ENCODE measurements around the gene KRT7.
"Not testable (repeated sequence)": the region's sequence is repeated elsewhere in the genome, so short reads cannot be mapped to it uniquely, and the experiment has no call there.

The KRT7 gene

DNA sequence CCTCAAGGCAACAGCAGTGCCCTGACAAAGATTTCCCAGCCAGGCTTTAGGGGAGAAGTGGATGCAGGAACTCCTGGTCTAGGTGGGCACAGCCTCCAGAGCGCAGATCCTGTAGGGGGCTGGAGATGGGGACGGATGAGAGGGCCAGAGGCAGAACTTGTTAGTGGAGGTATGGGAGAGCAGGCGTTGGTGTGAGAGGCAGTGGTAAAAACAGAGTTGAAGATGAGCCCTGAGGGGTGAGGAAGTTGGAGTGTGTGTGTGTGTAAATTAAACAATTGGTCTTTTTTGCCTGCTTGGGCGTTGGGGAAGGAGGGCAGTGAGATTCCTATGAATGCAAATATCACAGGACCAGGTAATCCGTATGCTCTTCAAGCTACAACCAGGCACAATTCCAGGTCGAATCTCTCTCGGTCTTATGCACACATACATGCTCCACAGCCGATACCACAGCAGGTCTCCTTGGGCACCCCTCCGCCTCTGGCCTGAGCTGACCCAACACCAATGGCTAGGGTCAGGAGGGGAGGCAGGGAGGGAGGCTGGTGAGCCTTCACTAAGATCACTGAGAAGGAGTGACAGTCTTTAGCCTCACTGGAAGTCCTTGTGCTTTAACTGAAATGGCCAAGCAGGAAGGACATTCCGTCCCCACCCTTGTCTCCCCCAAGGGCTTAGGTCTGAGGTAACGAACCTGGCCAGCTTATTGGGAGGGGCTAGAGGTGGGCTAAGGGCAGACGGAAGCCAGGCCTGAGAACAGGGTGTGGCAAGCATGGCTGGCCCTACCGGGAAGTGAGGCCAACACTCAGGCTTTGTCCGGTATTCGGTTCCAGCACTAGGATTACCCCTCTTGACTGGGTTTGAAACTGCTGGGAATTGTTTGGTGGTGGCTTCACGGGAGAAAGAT lies 1.5 kb upstream of the KRT7 start:
- no peak for DNase-seq

- no peak for DNase-seq
These were observed 805 bp upstream of the KRT7 start for GRCh38 chr12:52232203-52232673.

GRCh38 chr12:52233462-52234207 lies 592 bp downstream of the KRT7 start:
- no peak for DNase-seq

DNA sequence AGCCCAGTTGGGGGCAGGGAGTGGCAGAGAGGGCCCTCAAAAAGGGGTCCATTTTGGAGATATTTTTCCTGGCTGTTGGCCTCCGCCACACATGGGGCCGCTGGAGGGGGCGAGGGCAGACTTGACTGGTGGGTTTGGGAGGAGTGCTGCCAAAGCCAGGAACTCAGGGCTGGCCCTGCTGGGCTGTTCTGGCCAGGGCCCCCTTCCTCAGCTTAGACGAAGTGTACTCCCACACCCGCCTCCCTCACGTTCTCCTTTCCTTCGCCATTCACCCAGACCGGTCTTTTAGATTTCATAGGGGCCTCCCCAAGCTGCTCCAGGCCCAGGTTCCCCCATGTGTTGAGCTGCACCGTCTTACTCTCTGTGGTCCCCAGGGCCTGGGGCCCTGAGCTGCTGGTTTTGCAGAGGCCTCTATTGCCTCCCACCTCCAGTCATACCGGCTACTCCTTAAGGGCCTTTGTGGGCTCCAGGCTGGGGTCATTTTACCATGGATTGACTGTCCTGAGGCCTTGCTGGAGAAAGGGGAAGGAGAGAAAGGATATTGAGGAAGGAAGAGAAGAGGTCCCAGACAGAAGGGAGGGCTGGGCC lies 1.3 kb downstream of the KRT7 start:
- DNase-seq, result no peak

DNA sequence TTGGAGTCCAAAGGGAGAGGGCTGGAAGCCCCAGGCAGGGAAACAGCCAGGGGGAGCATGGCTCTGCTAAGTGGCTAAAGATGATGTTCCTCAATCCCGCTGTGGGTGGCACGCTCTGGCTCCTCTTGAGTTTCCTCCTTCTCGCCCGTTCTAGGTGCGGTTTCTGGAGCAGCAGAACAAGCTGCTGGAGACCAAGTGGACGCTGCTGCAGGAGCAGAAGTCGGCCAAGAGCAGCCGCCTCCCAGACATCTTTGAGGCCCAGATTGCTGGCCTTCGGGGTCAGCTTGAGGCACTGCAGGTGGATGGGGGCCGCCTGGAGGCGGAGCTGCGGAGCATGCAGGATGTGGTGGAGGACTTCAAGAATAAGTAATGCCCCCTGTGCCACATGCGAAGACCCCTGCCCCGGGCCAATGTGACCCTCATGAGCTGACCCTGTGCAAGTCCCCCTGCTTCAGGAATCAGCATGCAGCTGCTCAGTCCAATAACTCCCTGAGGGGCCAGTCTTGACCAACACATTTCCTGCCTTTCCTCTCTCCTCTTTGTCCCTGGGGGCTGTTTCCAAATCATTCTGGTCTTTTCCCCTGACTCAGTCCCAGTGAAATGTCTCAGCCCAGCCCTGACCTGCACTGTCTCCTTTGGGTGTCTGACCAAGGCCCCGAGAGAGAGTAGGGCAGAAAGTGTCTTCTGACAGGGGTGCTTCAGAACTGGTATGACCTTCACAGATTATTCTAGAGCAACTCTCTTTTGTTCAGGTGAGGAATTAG lies 2.1 kb downstream of the KRT7 start:
- no peak for DNase-seq

GRCh38 chr12:52235822-52236361 lies 2.8 kb downstream of the KRT7 start:
- no peak for DNase-seq

GRCh38 chr12:52236386-52237050 lies 3.5 kb downstream of the KRT7 start:
- no peak for DNase-seq

DNA sequence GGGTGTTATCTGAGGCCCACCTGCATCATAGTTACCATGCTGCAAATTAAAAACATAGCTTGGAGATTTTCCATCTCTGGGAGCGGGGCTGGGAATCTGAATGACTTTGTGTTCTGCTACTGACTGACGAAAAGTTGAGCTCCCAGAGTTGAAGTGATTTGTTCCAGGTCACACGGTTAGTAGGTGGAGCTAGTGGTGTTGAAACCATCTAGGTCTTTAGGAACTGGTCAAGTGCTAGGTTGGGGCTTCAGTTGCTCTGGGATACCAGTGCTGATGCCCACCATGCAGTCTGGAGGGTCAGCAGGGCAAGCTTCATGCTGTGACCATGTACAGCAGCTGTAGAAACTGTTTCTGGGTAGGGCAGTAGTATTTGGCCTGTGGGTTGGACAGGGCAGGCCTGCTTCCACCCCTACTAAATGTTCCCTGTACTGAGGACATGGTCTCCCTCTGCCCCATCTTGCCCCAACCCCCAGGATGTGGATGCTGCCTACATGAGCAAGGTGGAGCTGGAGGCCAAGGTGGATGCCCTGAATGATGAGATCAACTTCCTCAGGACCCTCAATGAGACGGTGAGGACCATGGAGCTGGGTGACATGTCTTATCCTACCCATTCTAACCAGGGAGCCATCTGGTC lies 5.3 kb downstream of the KRT7 start:
- no peak for DNase-seq

- no peak for DNase-seq
These were observed 6.0 kb downstream of the KRT7 start for GRCh38 chr12:52238916-52239646.

DNA sequence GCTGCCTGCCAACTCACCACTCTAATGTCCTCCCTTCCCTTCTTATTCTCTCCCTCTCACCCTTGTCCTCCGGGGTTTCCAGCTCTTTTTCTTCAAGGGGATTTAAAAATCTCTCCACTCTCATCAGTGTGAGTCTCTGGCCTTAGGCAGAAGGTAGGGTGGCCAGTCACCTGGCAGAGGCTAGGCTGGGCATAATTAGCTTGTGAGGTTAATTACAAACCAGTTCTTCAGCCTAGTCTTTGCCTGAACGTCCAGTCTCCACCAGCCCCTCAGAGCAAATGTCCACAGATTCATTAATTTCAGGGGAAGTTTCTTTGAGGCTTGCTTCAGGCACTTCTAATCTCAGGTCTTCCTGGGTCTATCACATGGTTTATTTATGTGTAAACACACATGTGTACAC lies 6.7 kb downstream of the KRT7 start:
- DNase-seq, result no peak

DNA sequence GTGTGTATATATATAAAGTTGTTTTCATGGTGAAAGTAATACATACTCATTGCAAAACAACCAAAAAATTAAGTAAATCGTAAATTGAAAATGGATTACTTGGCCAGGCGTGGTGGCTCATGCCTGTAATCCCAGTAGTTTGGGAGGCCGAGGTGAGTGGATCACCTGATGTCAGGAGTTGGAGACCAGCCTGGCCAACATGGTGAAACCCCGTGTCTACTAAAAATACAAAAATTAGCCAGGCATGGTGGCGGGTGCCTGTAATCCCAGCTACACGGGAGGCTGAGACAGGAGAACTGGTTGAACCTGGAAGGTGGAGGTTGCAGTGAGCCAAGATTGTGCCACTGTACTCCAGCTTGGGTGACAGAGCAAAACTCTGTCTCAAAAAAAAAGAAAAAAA lies 7.2 kb downstream of the KRT7 start:
- DNase-seq, result not testable (repeated sequence)

DNA sequence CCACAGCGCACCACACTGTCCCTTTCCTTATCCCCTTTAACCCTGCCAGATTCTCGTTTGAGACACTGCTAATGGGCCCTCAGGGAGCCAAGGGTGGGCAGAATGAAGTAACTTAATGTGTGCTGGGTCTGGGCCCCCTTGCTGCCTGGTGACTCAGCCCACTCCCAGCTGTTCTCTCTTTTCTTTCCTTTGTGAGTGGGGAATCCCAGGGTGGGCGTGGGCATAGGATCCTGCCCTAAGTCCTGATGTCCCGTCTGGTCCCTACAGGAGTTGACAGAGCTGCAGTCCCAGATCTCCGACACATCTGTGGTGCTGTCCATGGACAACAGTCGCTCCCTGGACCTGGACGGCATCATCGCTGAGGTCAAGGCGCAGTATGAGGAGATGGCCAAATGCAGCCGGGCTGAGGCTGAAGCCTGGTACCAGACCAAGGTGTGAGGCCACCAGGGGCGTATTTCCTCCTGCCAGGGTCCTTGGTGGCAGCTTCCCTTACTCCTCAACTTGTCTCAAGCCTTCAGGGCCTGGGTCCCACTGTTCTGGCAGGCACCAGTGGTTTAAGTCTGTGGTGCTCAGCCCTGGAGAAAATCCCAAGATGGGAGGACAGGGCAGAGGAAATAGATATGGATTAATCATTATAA lies 8.3 kb downstream of the KRT7 start:
- no peak for DNase-seq

- no peak for DNase-seq
These were observed 9.6 kb downstream of the KRT7 start for GRCh38 chr12:52242442-52243258.

DNA sequence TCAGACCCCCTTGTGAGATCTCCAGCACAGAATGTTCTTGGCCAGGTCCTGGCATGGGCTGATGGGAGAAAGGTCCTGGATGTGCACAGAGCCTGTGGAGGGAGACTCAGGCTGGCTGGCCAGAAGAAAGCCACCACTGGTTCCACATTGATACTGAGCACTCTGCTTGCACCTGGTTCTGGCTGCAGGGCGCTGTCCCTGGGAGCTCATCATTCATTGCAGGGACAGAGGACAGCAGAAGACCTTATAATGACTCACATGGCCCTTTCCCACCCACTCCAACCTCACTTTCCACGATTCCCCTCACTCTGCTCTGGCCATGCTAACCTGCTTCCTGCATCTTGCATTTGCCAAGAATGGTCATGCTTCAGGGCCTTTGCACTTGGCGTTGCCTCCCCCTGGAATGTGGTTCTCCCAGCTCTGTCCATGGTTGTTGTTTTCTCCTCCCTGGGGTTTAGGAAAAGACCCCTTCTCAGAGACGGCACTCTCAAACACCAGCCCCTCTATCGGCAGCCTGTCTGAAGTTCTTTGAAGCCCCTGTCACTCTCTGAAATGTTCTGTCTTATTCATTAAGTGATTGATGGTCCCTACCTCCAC lies 10.3 kb downstream of the KRT7 start:
- DNase-seq, result no peak

DNA sequence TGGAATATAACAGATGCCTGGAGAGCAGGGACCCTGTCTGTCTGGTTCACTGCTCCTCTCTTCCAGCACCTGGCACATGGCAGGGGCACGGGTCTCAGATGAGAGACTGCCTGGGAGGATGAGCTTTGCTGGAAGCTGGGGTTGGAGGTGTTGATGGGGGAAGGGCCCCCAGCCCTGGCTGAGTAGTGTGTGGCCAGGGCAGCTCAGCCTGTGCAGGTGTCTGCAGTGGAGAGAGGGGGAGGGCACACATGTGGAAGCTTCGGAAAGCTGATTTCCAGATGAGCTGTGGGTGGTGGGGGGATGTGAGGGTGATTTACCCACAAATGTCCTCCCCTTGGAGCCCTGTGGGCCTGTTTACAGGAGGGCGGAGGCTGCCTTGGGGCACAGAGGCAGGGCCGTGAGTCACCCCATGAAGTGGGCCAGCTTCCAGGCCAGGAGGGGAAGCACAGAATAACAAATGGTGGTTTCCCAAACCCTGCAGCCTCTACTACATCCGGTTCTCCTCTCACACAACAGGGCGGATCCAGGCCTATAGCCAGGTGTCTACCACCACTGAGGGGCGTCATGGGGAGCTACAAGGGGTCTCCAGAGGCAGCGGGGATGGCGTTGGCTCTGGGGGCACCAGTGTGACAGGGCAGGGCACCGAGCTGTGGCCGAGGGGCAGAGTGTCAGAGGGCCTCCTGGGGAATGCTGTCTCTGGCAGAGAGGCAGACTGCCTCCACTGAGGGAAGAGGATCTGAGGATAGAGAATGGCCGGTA lies 11.0 kb downstream of the KRT7 start:
- peak; percentile 71 to 74 for DNase-seq

DNA sequence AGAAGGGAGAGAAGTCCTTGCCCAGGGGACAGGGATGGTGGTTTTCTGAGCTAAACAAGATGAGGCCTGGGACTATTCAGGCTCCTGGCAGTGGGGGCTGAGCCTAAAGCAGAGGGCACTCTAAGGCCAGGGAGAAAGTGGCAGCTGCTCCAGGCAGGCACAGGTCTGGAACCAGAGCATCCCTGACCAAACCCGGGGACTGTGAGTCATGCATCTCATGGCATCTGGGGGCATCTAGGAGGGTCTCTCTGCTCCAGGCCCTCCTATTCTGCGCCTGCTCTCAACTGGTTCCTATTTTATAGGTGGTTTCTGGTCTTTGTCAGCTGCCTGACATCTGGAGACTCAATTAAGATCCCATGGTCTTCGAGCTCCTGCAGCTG lies 11.6 kb downstream of the KRT7 start:
- no peak for DNase-seq

- no peak for DNase-seq
These were observed 12.4 kb downstream of the KRT7 start for GRCh38 chr12:52245259-52245961.

Data from Kasumi-1 (cell line).